HepG2 (cell line): Measurements from ENCODE around the gene ART4. TPM values are rescaled to one million over a fixed set of nuclear protein-coding genes. Genes with fewer than 3 reads are reported as not detected.

Experiments used
- ATAC-seq: fragments of 200-7000 bp; cut with Tn5 transposase; 3 replicates; pipeline ENCODE4 v1.9.1; 2020; ENCODE audit warnings: mild to moderate bottlenecking, moderate library complexity
- BruUV-seq: library from RNA; stranded (reverse); fragments of 400-500 nt; replicated peaks from 2 replicates; lab custom pipeline; 2021; lab: Mats Ljungman, UMichigan
- CTCF ChIA-PET: fragments of 300-600 bp; formaldehyde crosslinking; extraction: SDS; loops from one replicate; lab custom pipeline; 2021; ENCODE audit warnings: low total read pairs, inconsistent platforms, low intra/inter-chr PET ratio; lab: Yijun Ruan, JAX
- POLR2A ChIA-PET: fragments of 350-600 bp; sonication (Branson Sonifier 250); formaldehyde crosslinking; loops from one replicate; lab custom pipeline; 2020; ENCODE audit warnings: antibody characterized with exemption, inconsistent platforms; lab: Yijun Ruan, JAX
- DNase-seq: peaks from one replicate; pipeline ENCODE4 v3.0.0-alpha.2; 2015; ENCODE audit warnings: low spot score
- FAIRE-seq: peaks from 3 replicates; lab custom pipeline; 2011; peaks lifted over from hg19 to GRCh38; lab: Jason Lieb, UNC
- H2AFZ ChIP-seq: one replicate; pipeline ENCODE4 v1.6.1; 2011; ENCODE audit warnings: low read length, inconsistent platforms
- H3K27ac ChIP-seq: fragments of 300-600 bp; 3 replicates; pipeline ENCODE4 v1.8.0; 2011; ENCODE audit warnings: mixed run types, mild to moderate bottlenecking, mixed read lengths, low read length, inconsistent platforms; ENCODE audit not compliant: insufficient read depth; ENCODE audit errors: extremely low read length
- H3K27me3 ChIP-seq, 2 experiments: fragments of 200-600 bp in 1 of 2; 2 replicates in 1 of 2; 3 replicates in 1 of 2; pipeline versions ENCODE4 v1.6.0 to v1.8.0; 2011; ENCODE audit warnings: low read length in 2 of 2, mild to moderate bottlenecking in 2 of 2, moderate library complexity in 2 of 2, inconsistent platforms in 1 of 2; ENCODE audit not compliant: insufficient read depth in 2 of 2, control insufficient read depth in 1 of 2
- H3K36me3 ChIP-seq, 2 experiments: fragments of 200-600 bp in 1 of 2; replicated peaks in 1 of 2; 2 replicates in 1 of 2; 3 replicates in 1 of 2; pipeline versions ENCODE4 v1.5.1 to v1.8.0; 2011; ENCODE audit warnings: low read length in 2 of 2, inconsistent platforms in 1 of 2; ENCODE audit not compliant: insufficient read depth in 2 of 2, control insufficient read depth in 1 of 2
- H3K4me1 ChIP-seq: 2 replicates; pipeline ENCODE4 v1.5.1; 2012; ENCODE audit warnings: low read length, inconsistent platforms; ENCODE audit not compliant: insufficient read depth
- H3K4me2 ChIP-seq: 2 replicates; pipeline ENCODE4 v1.6.0; 2011; ENCODE audit warnings: low read depth, low read length, inconsistent platforms
- H3K4me3 ChIP-seq, 3 experiments: fragments of 200-600 bp in 1 of 3; sonication (generic), shearing (Covaris generic) in 1 of 3; replicated peaks in 1 of 3; 2 replicates each; pipeline ENCODE4 v1.5.1; 2011 to 2016; ENCODE audit warnings: low read length in 3 of 3, inconsistent platforms in 2 of 3, low read depth in 2 of 3, mild to moderate bottlenecking in 2 of 3, control low read depth in 1 of 3, mixed read lengths in 1 of 3; ENCODE audit not compliant: insufficient read depth in 1 of 3
- H3K79me2 ChIP-seq: one replicate; pipeline ENCODE4 v1.6.1; 2011; ENCODE audit warnings: low read length, inconsistent platforms; ENCODE audit not compliant: insufficient read depth
- H3K9ac ChIP-seq: 2 replicates; pipeline ENCODE4 v1.6.0; 2011; ENCODE audit warnings: mild to moderate bottlenecking, low read depth, low read length, inconsistent platforms; ENCODE audit not compliant: insufficient read depth
- H3K9me3 ChIP-seq: 2 replicates; pipeline ENCODE4 v1.5.1; 2012; ENCODE audit warnings: mild to moderate bottlenecking, low read length
- H4K20me1 ChIP-seq: 2 replicates; pipeline ENCODE4 v1.6.0; 2011; ENCODE audit warnings: inconsistent platforms, mild to moderate bottlenecking, low read length, moderate library complexity; ENCODE audit not compliant: insufficient read depth
- ASH2L ChIP-seq: fragments of 300-600, 200-600 bp; sonication (generic); IDR thresholded peaks from 2 replicates; pipeline ENCODE4 v1.7.0; 2017; ENCODE audit warnings: low read depth, mild to moderate bottlenecking, moderate library complexity, mixed read lengths, low read length; ENCODE audit not compliant: insufficient read length
- HNF4A ChIP-seq: sonication (generic); formaldehyde crosslinking; IDR thresholded peaks from 2 replicates; pipeline ENCODE4 v1.4.0; 2020; ENCODE audit warnings: missing genetic modification reagents
- HOXA7 ChIP-seq: sonication (generic); formaldehyde crosslinking; IDR thresholded peaks from 2 replicates; pipeline ENCODE4 v1.8.1; 2022; ENCODE audit warnings: mild to moderate bottlenecking, missing genetic modification reagents, moderate library complexity
- MAFG ChIP-seq: sonication (generic); formaldehyde crosslinking; IDR thresholded peaks from 2 replicates; pipeline ENCODE4 v1.5.1; 2020; ENCODE audit warnings: mild to moderate bottlenecking, missing genetic modification reagents
- POLR2AphosphoS5 ChIP-seq: IDR thresholded peaks from 2 replicates; pipeline ENCODE4 v1.6.1; 2012; ENCODE audit warnings: low read depth, low read length
- SIN3A ChIP-seq: IDR thresholded peaks from 2 replicates; pipeline ENCODE4 v1.6.1; 2011; ENCODE audit warnings: low read depth, mild to moderate bottlenecking, control low read depth, low read length, borderline replicate concordance
- TBX2 ChIP-seq: sonication (generic); formaldehyde crosslinking; IDR thresholded peaks from 2 replicates; pipeline ENCODE4 v1.5.0; 2020; ENCODE audit warnings: missing genetic modification reagents, mild to moderate bottlenecking, borderline replicate concordance
- ZNF136 ChIP-seq: sonication (generic); formaldehyde crosslinking; IDR thresholded peaks from 2 replicates; pipeline ENCODE4 v1.8.1; 2022; ENCODE audit warnings: low read depth, mild to moderate bottlenecking, moderate library complexity, missing genetic modification reagents
- ZNF251 ChIP-seq: sonication (generic); formaldehyde crosslinking; IDR thresholded peaks from 2 replicates; pipeline ENCODE4 v1.9.0; 2021; ENCODE audit warnings: mild to moderate bottlenecking, missing genetic modification reagents
- ZNF33B ChIP-seq: sonication (generic); formaldehyde crosslinking; IDR thresholded peaks from 2 replicates; pipeline ENCODE4 v1.5.1; 2020; ENCODE audit warnings: mild to moderate bottlenecking, missing genetic modification reagents
- ZNF432 ChIP-seq: sonication (generic); formaldehyde crosslinking; IDR thresholded peaks from 2 replicates; pipeline ENCODE4 v1.5.0; 2020; ENCODE audit warnings: missing genetic modification reagents, mild to moderate bottlenecking, borderline replicate concordance
- ZNF570 ChIP-seq: sonication (generic); formaldehyde crosslinking; IDR thresholded peaks from 2 replicates; pipeline ENCODE4 v1.4.0; 2020; ENCODE audit warnings: mild to moderate bottlenecking, missing genetic modification reagents, borderline replicate concordance
- ZNF652 ChIP-seq: IDR thresholded peaks from 2 replicates; pipeline ENCODE4 v1.6.1; 2016; ENCODE audit warnings: low read depth, borderline replicate concordance
- WGBS: methylation state at CpG from one replicate; pipeline ENCODE4 v1.1.6; 2017; ENCODE audit warnings: low lambda C conversion rate; 5-methylcytosine and 5-hydroxymethylcytosine counted together
- in situ Hi-C: cut with HindIII; loops from 2 replicates; pipeline ENCODE4 v1.10.0; 2017; ENCODE audit warnings: low pct_unique_long_range_greater_than_20kb; ENCODE audit not compliant: extremely low pct_ligation_motif_present
- intact Hi-C: fragments of 100-400 bp; cut with micrococcal nuclease; formaldehyde crosslinking; loops from one replicate; pipeline ENCODE4 v1.10.0; 2022; ENCODE audit not compliant: unreplicated experiment
- polyA plus RNA-seq, 8 experiments: library from polyadenylated mRNA; depleted of rRNA in 3 of 8; stranded (reverse) in 7 of 8; unstranded in 1 of 8; fragments of >200 nt; fragmentation: Illumina TruSeq in 4 of 8; extraction: Trizol in 4 of 8; gene quantifications; 2 replicates each; pipeline versions ENCODE4 v1.2.1 to v1.2.3, GENCODE V29; 2011 to 2016; ENCODE audit warnings: low read depth in 4 of 8, missing spikeins in 1 of 8, mixed read lengths in 1 of 8; ENCODE audit not compliant: insufficient read depth in 1 of 8
- total RNA-seq, 5 experiments: library from RNA; depleted of rRNA; stranded (reverse); fragments of >200 nt; fragmentation: Illumina TruSeq; extraction: Trizol; gene quantifications; 2 replicates each; pipeline ENCODE4 v1.2.3, GENCODE V29; 2016; ENCODE audit warnings: low read depth in 1 of 5
- TF ChIP-seq, protein P1 (sequence below): sonication (generic); formaldehyde crosslinking; IDR thresholded peaks from 2 replicates; pipeline ENCODE4 v1.4.0; 2020; ENCODE audit warnings: mild to moderate bottlenecking, missing genetic modification reagents
- TF ChIP-seq, protein P2 (sequence below), 2 experiments: fragments of 450-650 bp in 1 of 2; sonication (generic) in 1 of 2; formaldehyde crosslinking; IDR thresholded peaks; 2 replicates each; pipeline versions ENCODE4 v1.5.0 to v1.8.0; 2020 to 2022; ENCODE audit warnings: mild to moderate bottlenecking in 1 of 2, missing genetic modification reagents in 1 of 2

The ART4 gene
- total and polyA plus RNA-seq, 2 of the 13 experiments (the other 11 are each of a cell fraction or from before 2014, with no cell fraction given) = 17.6 to 20.3 TPM

DNA sequence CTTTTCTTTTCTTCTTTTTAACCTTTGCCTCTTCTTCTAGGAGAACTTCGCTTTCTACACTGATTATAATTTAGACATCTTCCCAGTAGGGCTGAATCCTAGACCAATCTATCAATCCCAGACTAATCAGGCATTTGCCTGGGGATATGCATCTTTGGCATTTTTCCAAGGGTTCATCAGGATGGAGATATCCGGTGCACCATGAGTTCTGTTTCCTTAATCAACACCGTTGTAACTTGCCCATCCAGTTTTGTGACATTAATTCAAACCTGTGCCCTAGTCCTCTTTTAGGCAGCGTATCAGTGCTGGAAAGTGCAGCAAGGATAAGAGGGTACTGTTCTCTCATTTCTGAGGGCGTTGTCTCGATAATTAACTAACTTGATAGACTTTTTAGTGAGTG is 42.9 kb upstream of the ART4 start:
- H3K4me3 ChIP-seq = no peak overlapping the region
- no peaks in the 10 kb centered on the region for H3K9me3 ChIP-seq
- no peak for ATAC-seq
- TF ChIP-seq SIN3A = no peak
- TF ChIP-seq, protein P1, sequence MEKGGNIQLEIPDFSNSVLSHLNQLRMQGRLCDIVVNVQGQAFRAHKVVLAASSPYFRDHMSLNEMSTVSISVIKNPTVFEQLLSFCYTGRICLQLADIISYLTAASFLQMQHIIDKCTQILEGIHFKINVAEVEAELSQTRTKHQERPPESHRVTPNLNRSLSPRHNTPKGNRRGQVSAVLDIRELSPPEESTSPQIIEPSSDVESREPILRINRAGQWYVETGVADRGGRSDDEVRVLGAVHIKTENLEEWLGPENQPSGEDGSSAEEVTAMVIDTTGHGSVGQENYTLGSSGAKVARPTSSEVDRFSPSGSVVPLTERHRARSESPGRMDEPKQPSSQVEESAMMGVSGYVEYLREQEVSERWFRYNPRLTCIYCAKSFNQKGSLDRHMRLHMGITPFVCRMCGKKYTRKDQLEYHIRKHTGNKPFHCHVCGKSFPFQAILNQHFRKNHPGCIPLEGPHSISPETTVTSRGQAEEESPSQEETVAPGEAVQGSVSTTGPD (CRISPR knock-in tag) = no peak
- H4K20me1 ChIP-seq = no peaks in the 10 kb centered on the region
- CTCF ChIA-PET = no interaction called here
- intact Hi-C loops = no loop called here
- H3K27me3 ChIP-seq = no peaks in the 10 kb centered on the region
- H3K36me3 ChIP-seq = no peaks in the 10 kb centered on the region
- H3K4me1 ChIP-seq = no peaks in the 10 kb centered on the region
- no peak overlapping the region for H2AFZ ChIP-seq
- no TSS peak for BruUV-seq
- H3K79me2 ChIP-seq = no peaks in the 10 kb centered on the region
- POLR2A ChIA-PET = no interaction called here
- no peak for DNase-seq
- FAIRE-seq = no peak
- no peak overlapping the region for H3K9ac ChIP-seq
- 7% methylated on average over 6 of the region's 6 CpGs for WGBS
- no peak overlapping the region for H3K4me2 ChIP-seq
- H3K27ac ChIP-seq = no peak overlapping the region
- in situ Hi-C loops = no loop called here

DNA sequence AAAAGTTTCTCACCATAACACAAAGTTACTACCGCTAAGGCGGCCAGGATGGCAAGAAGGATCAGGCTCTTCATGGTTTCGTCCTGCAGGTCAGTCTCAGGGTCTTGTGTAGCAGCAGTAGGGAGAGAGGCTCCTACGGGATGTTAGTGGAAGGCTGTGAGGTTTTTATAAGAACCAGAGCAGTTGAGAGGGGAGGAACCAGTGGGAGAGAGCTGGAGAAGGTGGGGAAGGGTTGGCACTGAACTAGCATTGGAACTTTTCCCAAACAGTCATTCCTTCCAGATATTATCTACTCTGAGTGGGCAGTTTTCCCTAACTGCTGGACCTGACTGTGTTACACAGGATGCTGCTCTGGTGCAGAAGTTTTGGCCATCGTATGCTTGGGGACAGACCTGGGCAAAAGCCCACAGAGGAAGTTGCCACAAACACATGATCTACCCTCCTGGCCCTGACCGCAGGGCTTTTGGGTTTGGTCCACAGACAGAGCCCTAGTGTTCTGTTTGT is 42.4 kb upstream of the ART4 start, which contains the start of gene MGP:
TSS of gene MGP (minus strand) at position 137 of the 504 bp plus-strand sequence. CDS start at position 74, 63 bp downstream.
- H3K4me3 ChIP-seq = no peak within 1 kb of the TSS
- no peak for FAIRE-seq
- H3K79me2 ChIP-seq = no peaks in the 10 kb centered on the region
- BruUV-seq = no TSS peak
- H3K4me1 ChIP-seq = no peaks in the 10 kb centered on the region
- H2AFZ ChIP-seq = no peak within 1 kb of the TSS
- in situ Hi-C loops = no loop called here
- POLR2A ChIA-PET = no interaction called here
- TF ChIP-seq ZNF570 = no peak
- no peak for TF ChIP-seq ZNF652 (CRISPR knock-in tag)
- no peak for TF ChIP-seq ZNF136 (CRISPR knock-in tag)
- TF ChIP-seq, protein P2, sequence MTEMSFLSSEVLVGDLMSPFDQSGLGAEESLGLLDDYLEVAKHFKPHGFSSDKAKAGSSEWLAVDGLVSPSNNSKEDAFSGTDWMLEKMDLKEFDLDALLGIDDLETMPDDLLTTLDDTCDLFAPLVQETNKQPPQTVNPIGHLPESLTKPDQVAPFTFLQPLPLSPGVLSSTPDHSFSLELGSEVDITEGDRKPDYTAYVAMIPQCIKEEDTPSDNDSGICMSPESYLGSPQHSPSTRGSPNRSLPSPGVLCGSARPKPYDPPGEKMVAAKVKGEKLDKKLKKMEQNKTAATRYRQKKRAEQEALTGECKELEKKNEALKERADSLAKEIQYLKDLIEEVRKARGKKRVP (CRISPR knock-in tag; IDR thresholded peaks at IDR 0.05) = no peak
- TF ChIP-seq POLR2AphosphoS5 = no peak
- no peak for TF ChIP-seq ASH2L
- TF ChIP-seq ZNF251 (CRISPR knock-in tag) = no peak
- TF ChIP-seq ZNF33B (CRISPR knock-in tag) = no peak
- TF ChIP-seq MAFG = no peak
- TF ChIP-seq ZNF432 (CRISPR knock-in tag) = no peak
- no peak for TF ChIP-seq HOXA7 (CRISPR knock-in tag)
- no peak for TF ChIP-seq HNF4A (CRISPR knock-in tag)
- TF ChIP-seq TBX2 (CRISPR knock-in tag) = no peak
- TF ChIP-seq, all 625 proteins: peak for 0
- no peak within 1 kb of the TSS for H3K9ac ChIP-seq
- no peaks in the 10 kb centered on the region for H3K9me3 ChIP-seq
- ATAC-seq (no peak), DNase-seq (no peak)
- H3K27me3 ChIP-seq = no peaks in the 10 kb centered on the region
- no peak within 1 kb of the TSS for H3K4me2 ChIP-seq
- no peaks in the 10 kb centered on the region for H4K20me1 ChIP-seq
- intact Hi-C loops = no loop called here
- H3K27ac ChIP-seq = no peak within 1 kb of the TSS
- H3K36me3 ChIP-seq = no peaks in the 10 kb centered on the region
- WGBS = 23% methylated on average over 5 of the region's 6 CpGs
- CTCF ChIA-PET = no interaction called here
